OCI-LY7 (cell line): ENCODE data around the gene MAPRE3. TPM values are rescaled to one million over a fixed set of nuclear protein-coding genes. Genes with fewer than 3 reads are reported as not detected.

Source experiments
- BruUV-seq: library from RNA; stranded (reverse); fragments of 400-500 nt; replicated peaks from 2 replicates; lab custom pipeline; 2021; lab: Mats Ljungman, UMichigan
- CTCF ChIA-PET: fragments of 300-600 bp; sonication (Branson Sonifier 250); formaldehyde crosslinking; loops from one replicate; lab custom pipeline; 2022; ENCODE audit warnings: antibody characterized with exemption; ENCODE audit not compliant: unreplicated experiment; lab: Charles Lee
- POLR2A ChIA-PET: fragments of 300-600 bp; sonication (Branson Sonifier 250); formaldehyde crosslinking; loops from one replicate; lab custom pipeline; 2022; ENCODE audit warnings: antibody characterized with exemption; lab: Charles Lee
- DNase-seq: peaks from one replicate; pipeline ENCODE4 v3.0.0-alpha.2; 2015; ENCODE audit warnings: low spot score
- H2AFZ ChIP-seq: fragments of 200-600 bp; sonication (generic), shearing (Covaris generic); 2 replicates; pipeline ENCODE4 v1.6.1; 2014; ENCODE audit warnings: mild to moderate bottlenecking, antibody characterized with exemption, low read length, moderate library complexity
- H3K27ac ChIP-seq: fragments of 200-600 bp; sonication (generic); 2 replicates; pipeline ENCODE4 v1.5.1; 2014; ENCODE audit warnings: mixed run types, low read depth, mild to moderate bottlenecking, moderate library complexity, low read length, inconsistent platforms; ENCODE audit not compliant: poor library complexity, severe bottlenecking
- H3K36me3 ChIP-seq: fragments of 200-600 bp; sonication (generic); 2 replicates; pipeline ENCODE4 v1.6.1; 2014; ENCODE audit warnings: mild to moderate bottlenecking, antibody characterized with exemption, low read length, moderate library complexity, mixed read lengths; ENCODE audit not compliant: insufficient read depth
- H3K4me1 ChIP-seq: fragments of 200-600 bp; sonication (generic); 2 replicates; pipeline ENCODE4 v1.5.1; 2014; ENCODE audit warnings: mild to moderate bottlenecking, low read length; ENCODE audit not compliant: insufficient read depth, poor library complexity, severe bottlenecking
- H3K4me2 ChIP-seq: fragments of 200-600 bp; sonication (generic); 2 replicates; pipeline ENCODE4 v1.6.1; 2014; ENCODE audit warnings: mild to moderate bottlenecking, low read length
- H3K4me3 ChIP-seq: fragments of 200-600 bp; sonication (generic); 2 replicates; pipeline ENCODE4 v1.5.1; 2014; ENCODE audit warnings: mild to moderate bottlenecking, low read depth, low read length; ENCODE audit not compliant: poor library complexity, severe bottlenecking
- H3K79me2 ChIP-seq: fragments of 200-600 bp; sonication (generic); 2 replicates; pipeline ENCODE4 v1.6.1; 2016; ENCODE audit warnings: low read depth, mild to moderate bottlenecking, low read length, moderate library complexity, mixed read lengths; ENCODE audit not compliant: insufficient read depth
- H3K9me2 ChIP-seq: fragments of 200-600 bp; sonication (generic); 2 replicates; pipeline ENCODE4 v1.6.1; 2016; ENCODE audit warnings: mild to moderate bottlenecking, low read length, mixed read lengths; ENCODE audit not compliant: insufficient read depth
- H3K9me3 ChIP-seq: fragments of 200-600 bp; sonication (generic); 2 replicates; pipeline ENCODE4 v1.6.1; 2014; ENCODE audit warnings: mild to moderate bottlenecking, mixed run types, low read length, mixed read lengths
- H4K20me1 ChIP-seq: fragments of 200-600 bp; sonication (generic); 2 replicates; pipeline ENCODE4 v1.6.1; 2014; ENCODE audit warnings: mild to moderate bottlenecking, antibody characterized with exemption, low read length, moderate library complexity, mixed read lengths; ENCODE audit not compliant: insufficient read depth
- CTCF ChIP-seq: fragments of 200-600 bp; sonication (generic); conservative IDR thresholded peaks from 2 replicates; pipeline ENCODE4 v1.5.1; 2014; ENCODE audit warnings: mild to moderate bottlenecking, antibody characterized with exemption, low read length, moderate library complexity, mixed read lengths
- EZH2phosphoT487 ChIP-seq: fragments of 200-600 bp; sonication (generic); IDR thresholded peaks from 2 replicates; pipeline ENCODE4 v1.6.1; 2018; ENCODE audit warnings: low read depth, borderline replicate concordance, mild to moderate bottlenecking, mixed run types, antibody characterized with exemption, low read length, moderate library complexity, mixed read lengths
- intact Hi-C: fragments of 100-400 bp; cut with micrococcal nuclease; formaldehyde crosslinking; loops from one replicate; pipeline ENCODE4 v1.10.0; 2022; ENCODE audit not compliant: unreplicated experiment
- total RNA-seq, 2 experiments: library from RNA; depleted of rRNA in 1 of 2; stranded (reverse); fragments of >200 nt in 1 of 2; shearing (Covaris generic) in 1 of 2; gene quantifications; 2 replicates each; pipeline ENCODE4 v1.2.3, GENCODE V29; 2014 to 2022

Gene MAPRE3
- total RNA-seq, 2 experiments from 2014 or later: not detected

GRCh38 chr2:27008678-27009077 is 38.2 kb downstream of the MAPRE3 start:
- no peak overlapping the region for H2AFZ ChIP-seq
- H3K4me2 ChIP-seq: no peak overlapping the region
- H3K4me3 ChIP-seq: no peak overlapping the region
- no peaks in the 10 kb centered on the region for H4K20me1 ChIP-seq
- H3K36me3 ChIP-seq: no peaks in the 10 kb centered on the region
- no peaks in the 10 kb centered on the region for H3K9me2 ChIP-seq
- H3K27ac ChIP-seq: no peak overlapping the region
- no peaks in the 10 kb centered on the region for H3K9me3 ChIP-seq
- intact Hi-C loops: no loop called here
- CTCF ChIA-PET: no interaction called here
- no peak for DNase-seq
- no TSS peak for BruUV-seq
- TF ChIP-seq EZH2phosphoT487: no peak
- TF ChIP-seq CTCF: no peak
- POLR2A ChIA-PET: no interaction called here
- H3K4me1 ChIP-seq: no peaks in the 10 kb centered on the region
- no peaks in the 10 kb centered on the region for H3K79me2 ChIP-seq

- no peak overlapping the region for H3K27ac ChIP-seq
- H4K20me1 ChIP-seq: no peaks in the 10 kb centered on the region
- no peak for DNase-seq
- H3K9me3 ChIP-seq: no peaks in the 10 kb centered on the region
- no peaks in the 10 kb centered on the region for H3K36me3 ChIP-seq
- H3K4me2 ChIP-seq: no peak overlapping the region
- intact Hi-C loops: no loop called here
- H3K9me2 ChIP-seq: no peaks in the 10 kb centered on the region
- H3K4me3 ChIP-seq: no peak overlapping the region
- BruUV-seq: no TSS peak
- H3K4me1 ChIP-seq: no peaks in the 10 kb centered on the region
- no peak overlapping the region for H2AFZ ChIP-seq
- TF ChIP-seq EZH2phosphoT487: no peak
- no peak for TF ChIP-seq CTCF
- no peaks in the 10 kb centered on the region for H3K79me2 ChIP-seq
- POLR2A ChIA-PET: no interaction called here
- CTCF ChIA-PET: no interaction called here
Observed at GRCh38 chr2:27009083-27009482, 38.6 kb downstream of the MAPRE3 start.

- no TSS peak for BruUV-seq
- no peak for DNase-seq
- intact Hi-C loops: no loop called here
- ChIA-PET CTCF (no interaction called here), POLR2A (interaction anchor here (0.6 kb wide), 1 partner anchor 142 kb away, joined by 5 read pairs; no protein-coding TSS in a partner anchor)
- no peaks in the 10 kb centered on the region for H3K9me2 ChIP-seq
- no peaks in the 10 kb centered on the region for H3K9me3 ChIP-seq
- TF ChIP-seq EZH2phosphoT487 (no peak), CTCF (no peak)
- no peaks in the 10 kb centered on the region for H3K79me2 ChIP-seq
- H3K4me3 ChIP-seq: no peak overlapping the region
- no peak overlapping the region for H3K27ac ChIP-seq
- H4K20me1 ChIP-seq: no peaks in the 10 kb centered on the region
- H3K4me1 ChIP-seq: no peaks in the 10 kb centered on the region
- H2AFZ ChIP-seq: no peak overlapping the region
- no peak overlapping the region for H3K4me2 ChIP-seq
- H3K36me3 ChIP-seq: no peaks in the 10 kb centered on the region
Observed at GRCh38 chr2:27009716-27010115, 39.3 kb downstream of the MAPRE3 start.
